ENCODE results near the gene OR2H1. TPM values are rescaled to one million over a fixed set of nuclear protein-coding genes. Genes with fewer than 3 reads are reported as not detected.
"Not testable (repeated sequence)": the region's sequence is repeated elsewhere in the genome, so short reads cannot be mapped to it uniquely, and the experiment has no call there.

Gene OR2H1
- polyA plus RNA-seq, result not detected

DNA sequence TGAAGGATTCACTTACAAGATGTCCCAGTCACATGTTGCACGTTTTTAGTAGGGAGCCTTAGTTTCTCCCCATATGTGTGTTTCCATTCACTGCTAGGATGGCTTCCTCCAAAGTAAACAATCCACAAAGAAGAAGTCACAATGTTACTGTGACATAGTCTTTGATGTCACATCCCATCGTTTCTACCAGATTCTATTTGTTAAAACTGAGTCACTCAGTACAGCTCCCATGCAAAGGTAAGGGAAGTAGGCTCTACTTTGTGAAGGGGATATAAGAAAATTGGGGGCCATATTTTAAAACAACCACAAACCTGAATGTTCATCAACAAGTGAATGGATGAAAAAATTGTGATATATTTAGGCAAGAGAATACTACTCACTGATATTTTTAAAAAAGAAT lies at the start of gene OR2H1, which contains the start of gene OR11A1:
Gene OR2H1 (plus strand): TSS at position 185 of the 400 bp plus-strand sequence. CDS start 4,615 bp downstream, outside the sequence.
Gene OR11A1 (minus strand): TSS at position 101 of the 400 bp plus-strand sequence. CDS start 29,430 bp downstream, outside the sequence.
- 54 to 55% methylated on average over 2 of the region's 2 CpGs for WGBS, 2 donors
- Histone ChIP-seq H3K27ac (ENCODE audit: low read depth in 2 of 2, low read length in 1 of 2) (no peak within 1 kb of the TSS), H3K36me3 (ENCODE audit: control insufficient read depth in 2 of 2, insufficient read depth in 2 of 2, low read length in 1 of 2) (no peaks in the 10 kb centered on the region)

DNA sequence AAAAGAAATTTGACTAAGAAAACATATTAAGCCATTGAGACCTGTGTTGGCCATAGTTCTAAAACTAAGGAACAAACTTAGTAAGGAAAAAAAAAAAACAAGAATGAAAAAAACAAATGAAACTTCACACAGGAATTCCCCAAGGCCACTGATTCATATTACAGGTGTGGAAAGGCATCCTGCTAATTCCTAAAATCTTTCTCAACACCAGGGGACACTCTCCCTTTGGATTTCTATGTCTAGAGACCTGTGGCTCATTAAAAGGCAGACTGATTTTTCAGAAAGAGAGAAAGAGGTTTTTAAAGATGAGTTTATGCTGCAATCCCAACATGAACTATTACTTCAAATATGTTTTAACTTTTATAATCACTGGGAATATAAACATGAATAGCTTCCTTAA lies 42.4 kb upstream of the OR2H1 start, which contains the start of gene OR12D1:
Gene OR12D1 (plus strand): TSS at position 341 of the 400 bp plus-strand sequence.
- Histone ChIP-seq H3K27ac (ENCODE audit: low read depth in 2 of 2, low read length in 1 of 2) (no peak within 1 kb of the TSS), H3K9me3 (ENCODE audit: control insufficient read depth in 2 of 2, insufficient read depth in 1 of 2, low read depth in 1 of 2, low read length in 1 of 2) (peaks cover 0 to 6% of the 10 kb centered on the region in 2 donors), H3K36me3 (ENCODE audit: control insufficient read depth in 2 of 2, insufficient read depth in 2 of 2, low read length in 1 of 2) (no peaks in the 10 kb centered on the region), H3K4me1 (ENCODE audit: control insufficient read depth in 2 of 2, insufficient read depth in 2 of 2, low read length in 1 of 2) (no peaks in the 10 kb centered on the region), H3K4me3 (ENCODE audit: low read depth in 1 of 2, low read length in 2 of 2) (no peak within 1 kb of the TSS), H3K27me3 (ENCODE audit: control insufficient read depth in 1 of 2, insufficient read depth in 2 of 2, low read length in 2 of 2) (no peaks in the 10 kb centered on the region)

More for the DNA sequence above, at the start of gene OR2H1, which contains the start of gene OR11A1:
- Histone ChIP-seq H3K4me1 (ENCODE audit: control insufficient read depth in 2 of 2, insufficient read depth in 2 of 2, low read length in 1 of 2) (no peaks in the 10 kb centered on the region), H3K4me3 (ENCODE audit: low read depth in 1 of 2, low read length in 2 of 2) (no peak within 1 kb of the TSS), H3K9me3 (ENCODE audit: control insufficient read depth in 2 of 2, insufficient read depth in 1 of 2, low read depth in 1 of 2, low read length in 1 of 2) (no peaks in the 10 kb centered on the region), H3K27me3 (ENCODE audit: control insufficient read depth in 1 of 2, insufficient read depth in 2 of 2, low read length in 2 of 2) (no peaks in the 10 kb centered on the region)

DNA sequence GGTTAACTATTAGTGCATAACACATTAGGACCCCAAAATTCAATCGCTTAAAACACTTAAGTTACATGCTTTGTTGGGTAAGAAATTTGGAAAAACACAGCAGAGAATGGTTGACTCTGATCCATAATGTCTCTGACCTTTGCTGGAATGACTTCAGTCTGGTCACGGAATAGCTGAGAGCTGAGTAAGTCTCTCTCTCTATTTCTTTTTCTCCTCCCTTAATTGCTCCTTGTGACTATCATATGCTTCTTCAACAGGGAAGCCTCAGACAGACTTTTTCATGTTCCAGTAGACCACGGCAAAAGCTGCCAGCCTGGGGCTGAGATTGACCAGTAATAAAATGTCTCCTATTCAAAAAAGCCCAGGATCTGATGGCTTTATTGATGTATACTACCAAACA lies 37.4 kb upstream of the OR2H1 start:
- H3K27me3 ChIP-seq (ENCODE audit: control insufficient read depth in 1 of 2, insufficient read depth in 2 of 2, low read length in 2 of 2), result no peaks in the 10 kb centered on the region
- H3K9me3 ChIP-seq (ENCODE audit: control insufficient read depth in 2 of 2, insufficient read depth in 1 of 2, low read depth in 1 of 2, low read length in 1 of 2), result no peaks in the 10 kb centered on the region
- no peak overlapping the region for H3K27ac ChIP-seq (ENCODE audit: low read depth in 2 of 2, low read length in 1 of 2)
- H3K36me3 ChIP-seq (ENCODE audit: control insufficient read depth in 2 of 2, insufficient read depth in 2 of 2, low read length in 1 of 2), result no peaks in the 10 kb centered on the region
- H3K4me3 ChIP-seq (ENCODE audit: low read depth in 1 of 2, low read length in 2 of 2), result no peak overlapping the region
- 69 to 76% methylated on average over 3 of the region's 3 CpGs for WGBS, 2 donors
- H3K4me1 ChIP-seq (ENCODE audit: control insufficient read depth in 2 of 2, insufficient read depth in 2 of 2, low read length in 1 of 2), result no peaks in the 10 kb centered on the region

DNA sequence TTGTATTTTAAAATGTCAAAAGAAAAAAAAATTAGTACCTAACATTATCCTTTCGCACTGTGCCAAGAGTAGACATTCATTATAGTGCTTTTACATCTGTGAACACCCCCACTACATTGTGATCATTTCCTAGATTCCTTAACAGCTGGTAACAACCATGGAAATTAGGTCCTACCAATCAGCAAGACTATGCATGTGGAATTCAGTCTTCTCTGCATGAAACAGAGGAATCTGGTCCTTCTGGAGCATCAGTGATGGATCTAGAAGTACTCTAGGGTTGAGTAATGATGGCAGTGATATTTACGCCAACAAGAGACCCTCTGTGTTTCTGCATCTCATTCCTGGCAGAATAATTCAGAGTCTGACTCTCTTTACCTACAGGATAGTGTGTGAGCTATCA lies 32.8 kb upstream of the OR2H1 start:
- H3K36me3 ChIP-seq (ENCODE audit: control insufficient read depth in 2 of 2, insufficient read depth in 2 of 2, low read length in 1 of 2), result no peaks in the 10 kb centered on the region
- no peak overlapping the region for H3K27ac ChIP-seq (ENCODE audit: low read depth in 2 of 2, low read length in 1 of 2)
- H3K9me3 ChIP-seq (ENCODE audit: control insufficient read depth in 2 of 2, insufficient read depth in 1 of 2, low read depth in 1 of 2, low read length in 1 of 2), result no peaks in the 10 kb centered on the region
- H3K27me3 ChIP-seq (ENCODE audit: control insufficient read depth in 1 of 2, insufficient read depth in 2 of 2, low read length in 2 of 2), result no peaks in the 10 kb centered on the region
- 83 to 89% methylated on average over 2 of the region's 2 CpGs for WGBS, 2 donors
- H3K4me3 ChIP-seq (ENCODE audit: low read depth in 1 of 2, low read length in 2 of 2), result no peak overlapping the region
- H3K4me1 ChIP-seq (ENCODE audit: control insufficient read depth in 2 of 2, insufficient read depth in 2 of 2, low read length in 1 of 2), result no peaks in the 10 kb centered on the region

DNA sequence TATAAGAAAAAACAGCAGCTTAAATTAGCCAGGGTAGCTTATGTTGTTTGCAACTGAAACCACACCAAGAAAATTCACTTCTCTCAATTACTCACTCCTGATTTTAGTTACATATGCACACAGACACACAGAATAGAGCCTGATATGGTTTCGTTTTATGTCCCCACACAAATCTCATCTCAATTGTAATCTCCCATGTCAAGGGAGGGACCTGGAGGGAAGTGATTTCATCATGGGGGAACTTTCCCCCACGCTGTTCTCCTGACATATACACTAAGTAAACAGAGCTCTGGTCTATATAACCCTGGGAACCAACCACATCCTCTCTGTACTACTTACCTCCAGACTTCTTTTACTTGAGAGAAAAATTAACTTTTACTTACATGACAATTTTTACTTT lies 32.4 kb upstream of the OR2H1 start:
- 25 to 37% methylated on average over 2 of the region's 2 CpGs for WGBS, 2 donors
- Histone ChIP-seq H3K4me3 (ENCODE audit: low read depth in 1 of 2, low read length in 2 of 2) (no peak overlapping the region), H3K9me3 (ENCODE audit: control insufficient read depth in 2 of 2, insufficient read depth in 1 of 2, low read depth in 1 of 2, low read length in 1 of 2) (no peaks in the 10 kb centered on the region), H3K27me3 (ENCODE audit: control insufficient read depth in 1 of 2, insufficient read depth in 2 of 2, low read length in 2 of 2) (no peaks in the 10 kb centered on the region), H3K4me1 (ENCODE audit: control insufficient read depth in 2 of 2, insufficient read depth in 2 of 2, low read length in 1 of 2) (no peaks in the 10 kb centered on the region), H3K36me3 (ENCODE audit: control insufficient read depth in 2 of 2, insufficient read depth in 2 of 2, low read length in 1 of 2) (no peaks in the 10 kb centered on the region), H3K27ac (ENCODE audit: low read depth in 2 of 2, low read length in 1 of 2) (no peak overlapping the region)

DNA sequence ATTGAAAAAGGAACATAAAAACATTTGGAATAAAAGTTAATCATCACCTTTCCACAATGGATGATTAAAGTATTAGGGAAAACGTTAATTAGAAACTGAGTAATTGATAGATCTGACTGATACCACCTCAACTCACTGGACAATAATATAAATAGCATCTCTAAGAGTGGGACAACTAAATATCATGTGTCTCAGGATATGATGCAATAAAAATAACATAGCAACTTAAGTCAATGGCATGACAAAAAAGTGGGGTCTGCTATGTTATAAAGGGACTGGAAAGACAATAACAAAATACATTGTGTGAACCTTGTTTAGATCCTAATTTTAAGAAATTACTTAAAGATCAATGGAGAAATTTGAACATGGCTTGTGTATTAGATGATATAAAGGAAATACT lies 31.9 kb upstream of the OR2H1 start:
- no peak overlapping the region for H3K4me3 ChIP-seq (ENCODE audit: low read depth in 1 of 2, low read length in 2 of 2)
- H3K27me3 ChIP-seq (ENCODE audit: control insufficient read depth in 1 of 2, insufficient read depth in 2 of 2, low read length in 2 of 2), result no peaks in the 10 kb centered on the region
- H3K4me1 ChIP-seq (ENCODE audit: control insufficient read depth in 2 of 2, insufficient read depth in 2 of 2, low read length in 1 of 2), result no peaks in the 10 kb centered on the region
- H3K36me3 ChIP-seq (ENCODE audit: control insufficient read depth in 2 of 2, insufficient read depth in 2 of 2, low read length in 1 of 2), result no peaks in the 10 kb centered on the region
- WGBS, 2 donors, result 38 to 48% methylated on average over 1 of the region's 1 CpG
- no peak overlapping the region for H3K27ac ChIP-seq (ENCODE audit: low read depth in 2 of 2, low read length in 1 of 2)
- no peaks in the 10 kb centered on the region for H3K9me3 ChIP-seq (ENCODE audit: control insufficient read depth in 2 of 2, insufficient read depth in 1 of 2, low read depth in 1 of 2, low read length in 1 of 2)

DNA sequence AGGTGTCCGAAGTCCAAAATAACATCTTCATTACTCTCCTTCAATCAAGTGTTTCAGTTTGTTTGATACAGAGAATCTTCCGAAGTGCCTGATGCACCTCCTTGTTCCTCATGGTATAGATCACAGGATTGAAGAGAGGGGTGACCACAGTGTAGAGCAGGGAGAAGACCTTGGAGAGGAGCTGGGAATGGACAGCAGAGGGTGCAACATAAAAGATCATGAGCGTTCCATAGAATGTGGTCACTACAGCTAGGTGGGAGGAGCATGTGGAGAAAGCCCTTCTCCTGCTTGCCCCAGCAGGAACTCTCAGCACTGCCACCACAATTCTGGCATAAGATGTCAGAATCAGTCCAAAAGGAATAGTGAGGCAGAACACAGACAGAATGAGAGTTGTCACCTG lies 30.3 kb upstream of the OR2H1 start:
- WGBS, 2 donors, result 79 to 84% methylated on average over 3 of the region's 3 CpGs
- Histone ChIP-seq H3K4me1 (ENCODE audit: control insufficient read depth in 2 of 2, insufficient read depth in 2 of 2, low read length in 1 of 2) (no peaks in the 10 kb centered on the region), H3K27ac (ENCODE audit: low read depth in 2 of 2, low read length in 1 of 2) (no peak overlapping the region), H3K36me3 (ENCODE audit: control insufficient read depth in 2 of 2, insufficient read depth in 2 of 2, low read length in 1 of 2) (no peaks in the 10 kb centered on the region), H3K27me3 (ENCODE audit: control insufficient read depth in 1 of 2, insufficient read depth in 2 of 2, low read length in 2 of 2) (no peaks in the 10 kb centered on the region), H3K9me3 (ENCODE audit: control insufficient read depth in 2 of 2, insufficient read depth in 1 of 2, low read depth in 1 of 2, low read length in 1 of 2) (no peaks in the 10 kb centered on the region), H3K4me3 (ENCODE audit: low read depth in 1 of 2, low read length in 2 of 2) (no peak overlapping the region)

DNA sequence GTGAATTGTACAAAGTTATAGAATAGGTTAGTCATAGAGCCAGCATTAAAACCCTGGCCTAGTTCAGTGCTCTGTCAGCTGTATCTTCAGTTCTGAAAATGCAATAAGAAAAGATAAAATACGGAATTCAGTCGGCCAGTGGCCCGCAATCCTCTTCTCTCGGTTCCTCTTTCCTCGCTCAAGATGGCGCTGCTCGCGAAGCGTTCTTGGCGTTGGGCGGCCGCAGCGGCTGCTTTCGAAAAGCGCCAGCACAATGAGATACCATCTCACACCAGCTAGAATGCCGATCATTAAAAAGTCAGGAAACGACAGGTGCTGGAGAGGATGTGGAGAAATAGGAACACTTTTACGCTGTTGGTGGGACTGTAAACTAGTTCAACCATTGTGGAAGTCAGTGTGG lies 20.2 kb upstream of the OR2H1 start:
- 70 to 76% methylated on average over 18 of the region's 18 CpGs for WGBS, 2 donors
- H3K27ac ChIP-seq (ENCODE audit: low read depth in 2 of 2, low read length in 1 of 2); H3K9me3 ChIP-seq (ENCODE audit: control insufficient read depth in 2 of 2, insufficient read depth in 1 of 2, low read depth in 1 of 2, low read length in 1 of 2); H3K4me3 ChIP-seq (ENCODE audit: low read depth in 1 of 2, low read length in 2 of 2); H3K4me1 ChIP-seq (ENCODE audit: control insufficient read depth in 2 of 2, insufficient read depth in 2 of 2, low read length in 1 of 2); H3K36me3 ChIP-seq (ENCODE audit: control insufficient read depth in 2 of 2, insufficient read depth in 2 of 2, low read length in 1 of 2); H3K27me3 ChIP-seq (ENCODE audit: control insufficient read depth in 1 of 2, insufficient read depth in 2 of 2, low read length in 2 of 2): not testable (repeated sequence)

DNA sequence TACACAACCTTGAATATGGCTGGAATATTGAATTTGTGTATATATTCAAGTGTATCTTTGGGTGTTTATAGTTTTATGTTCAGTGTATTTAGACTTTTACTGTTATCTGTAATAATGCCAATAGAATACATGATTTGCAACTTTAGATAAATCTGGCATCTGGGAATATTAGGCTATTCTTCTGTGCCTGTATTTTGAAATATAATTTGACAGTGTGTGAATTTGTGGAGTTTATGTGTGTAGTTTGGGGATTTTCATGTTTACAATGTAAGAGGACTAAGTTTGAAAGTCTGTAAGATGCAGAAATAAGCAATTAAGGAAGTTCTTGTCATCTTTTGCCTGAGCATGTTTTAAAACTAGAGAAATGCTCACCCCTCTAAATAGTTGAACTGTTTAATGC lies 17.9 kb upstream of the OR2H1 start, which contains the start of gene OR10C1:
Gene OR10C1 (plus strand): TSS at position 301 of the 400 bp plus-strand sequence. CDS start 710 bp downstream, outside the sequence.
- Histone ChIP-seq H3K27ac (ENCODE audit: low read depth in 2 of 2, low read length in 1 of 2) (no peak within 1 kb of the TSS), H3K4me1 (ENCODE audit: control insufficient read depth in 2 of 2, insufficient read depth in 2 of 2, low read length in 1 of 2) (peaks cover 0 to 3% of the 10 kb centered on the region in 2 donors), H3K9me3 (ENCODE audit: control insufficient read depth in 2 of 2, insufficient read depth in 1 of 2, low read depth in 1 of 2, low read length in 1 of 2) (no peaks in the 10 kb centered on the region), H3K4me3 (ENCODE audit: low read depth in 1 of 2, low read length in 2 of 2) (no peak within 1 kb of the TSS), H3K36me3 (ENCODE audit: control insufficient read depth in 2 of 2, insufficient read depth in 2 of 2, low read length in 1 of 2) (no peaks in the 10 kb centered on the region), H3K27me3 (ENCODE audit: control insufficient read depth in 1 of 2, insufficient read depth in 2 of 2, low read length in 2 of 2) (no peaks in the 10 kb centered on the region)

DNA sequence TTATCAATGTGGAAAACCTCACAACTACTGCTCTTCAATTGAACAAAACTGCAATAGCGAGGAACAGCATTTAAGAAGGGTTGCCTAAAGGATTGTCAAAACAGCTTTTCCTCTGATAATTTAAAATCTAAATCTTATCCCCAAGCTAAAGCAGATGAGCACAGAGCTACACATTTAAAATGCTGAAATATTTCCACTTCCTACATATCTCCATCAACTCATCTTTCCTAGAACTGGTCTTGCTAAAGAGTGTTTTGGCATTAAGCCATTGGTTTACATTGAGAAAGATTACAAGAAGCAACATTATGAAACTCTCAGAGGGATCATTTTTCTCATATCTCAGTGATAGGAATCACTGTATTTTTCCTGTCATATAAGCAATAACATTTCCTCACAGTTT lies 14.2 kb upstream of the OR2H1 start:
- H3K36me3 ChIP-seq (ENCODE audit: control insufficient read depth in 2 of 2, insufficient read depth in 2 of 2, low read length in 1 of 2), result no peaks in the 10 kb centered on the region
- no peak overlapping the region for H3K27ac ChIP-seq (ENCODE audit: low read depth in 2 of 2, low read length in 1 of 2)
- H3K4me3 ChIP-seq (ENCODE audit: low read depth in 1 of 2, low read length in 2 of 2), result no peak overlapping the region
- WGBS, 2 donors, result 89 to 96% methylated on average over 1 of the region's 1 CpG
- H3K4me1 ChIP-seq (ENCODE audit: control insufficient read depth in 2 of 2, insufficient read depth in 2 of 2, low read length in 1 of 2), result peaks cover 0 to 3% of the 10 kb centered on the region in 2 donors
- H3K9me3 ChIP-seq (ENCODE audit: control insufficient read depth in 2 of 2, insufficient read depth in 1 of 2, low read depth in 1 of 2, low read length in 1 of 2), result no peaks in the 10 kb centered on the region
- H3K27me3 ChIP-seq (ENCODE audit: control insufficient read depth in 1 of 2, insufficient read depth in 2 of 2, low read length in 2 of 2), result no peaks in the 10 kb centered on the region
